ENCODE data around the gene PCGF3.
"Not testable (repeated sequence)": the region's sequence is repeated elsewhere in the genome, so short reads cannot be mapped to it uniquely, and the experiment has no call there.

Gene PCGF3

GRCh38 chr4:742742-743311 is 37.2 kb downstream of the PCGF3 start:
- DNase-seq, result peak; percentile 31 to 33

GRCh38 chr4:743463-744211 is 38.0 kb downstream of the PCGF3 start:
- DNase-seq, result no peak

- no peak for DNase-seq
These were observed 38.7 kb downstream of the PCGF3 start for GRCh38 chr4:744212-744841.

- DNase-seq, result no peak
These were observed 42.0 kb downstream of the PCGF3 start for GRCh38 chr4:747546-748170.

- DNase-seq, result no peak
These were observed 42.8 kb downstream of the PCGF3 start for GRCh38 chr4:748461-748860.

- DNase-seq, result no peak
These were observed 44.4 kb downstream of the PCGF3 start for GRCh38 chr4:749698-750666.

- DNase-seq, result no peak
These were observed 46.0 kb downstream of the PCGF3 start for GRCh38 chr4:751676-752075.

- DNase-seq, result no peak
These were observed 46.7 kb downstream of the PCGF3 start for GRCh38 chr4:752196-752861.

- DNase-seq, result not testable (repeated sequence)
These were observed 47.6 kb downstream of the PCGF3 start for GRCh38 chr4:753186-753585.

GRCh38 chr4:754221-755120 is 48.8 kb downstream of the PCGF3 start:
- no peak for DNase-seq

- no peak for DNase-seq
These were observed 51.5 kb downstream of the PCGF3 start for GRCh38 chr4:757111-757510.

GRCh38 chr4:759810-760209 is 54.2 kb downstream of the PCGF3 start:
- not testable (repeated sequence) for DNase-seq

GRCh38 chr4:760616-761015 is 55.0 kb downstream of the PCGF3 start:
- no peak for DNase-seq

- DNase-seq, result no peak
These were observed 55.5 kb downstream of the PCGF3 start for GRCh38 chr4:761086-761485.

- no peak for DNase-seq
These were observed 56.1 kb downstream of the PCGF3 start for GRCh38 chr4:761739-762138.

GRCh38 chr4:762211-763190 is 56.9 kb downstream of the PCGF3 start:
- no peak for DNase-seq

GRCh38 chr4:763191-763810 is 57.7 kb downstream of the PCGF3 start:
- no peak for DNase-seq

GRCh38 chr4:763922-764321 is 58.3 kb downstream of the PCGF3 start:
- DNase-seq, result no peak
